Naive thymus-derived CD8-positive, alpha-beta T cell (primary cell): ENCODE data around the gene CD3E. TPM values are rescaled to one million over a fixed set of nuclear protein-coding genes. Genes with fewer than 3 reads are reported as not detected.
A peak's percentile ranks its signal among the peaks of the same experiment; 100 is the strongest.

ENCODE experiments used
- ATAC-seq, 2 donors: fragments of 150-1000 bp; cut with Tn5 transposase in 1 of 2; sonication (Bioruptor Pico), chemical (Tn5 transposase) in 1 of 2; 1 replicate in 1 of 2; 2 replicates in 1 of 2; pipeline ENCODE4 v1.10.0; 2021; ENCODE audit warnings: mild to moderate bottlenecking in 2 of 2, moderate library complexity in 2 of 2
- POLR2A ChIA-PET: fragments of 350-600 bp; sonication (Branson Sonifier 250); formaldehyde crosslinking; loops from one replicate; lab custom pipeline; 2021; ENCODE audit warnings: antibody characterized with exemption; lab: Charles Lee
- DNase-seq, 10 donors: peaks; one replicate each; pipeline versions ENCODE4 v3.0.0 to v3.0.0-alpha.2; 2020 to 2022
- H3K27ac Mint-ChIP-seq, 10 donors: one replicate each; pipeline ENCODE4 v1.8.0; 2020 to 2022; ENCODE audit warnings: mild to moderate bottlenecking in 10 of 10, mixed read lengths in 10 of 10, moderate library complexity in 4 of 10, inconsistent platforms in 1 of 10
- H3K27me3 Mint-ChIP-seq, 5 donors: one replicate each; pipeline ENCODE4 v1.8.0; 2021 to 2022; ENCODE audit warnings: mixed read lengths in 5 of 5
- H3K36me3 Mint-ChIP-seq, 3 donors: one replicate each; pipeline ENCODE4 v1.8.0; 2020 to 2022; ENCODE audit warnings: mixed read lengths in 3 of 3, mild to moderate bottlenecking in 2 of 3, inconsistent platforms in 1 of 3
- H3K4me1 Mint-ChIP-seq, 4 donors: one replicate each; pipeline ENCODE4 v1.8.0; 2021 to 2022; ENCODE audit warnings: mixed read lengths in 4 of 4
- H3K4me3 Mint-ChIP-seq, 10 donors: one replicate each; pipeline ENCODE4 v1.8.0; 2020 to 2022; ENCODE audit warnings: mild to moderate bottlenecking in 10 of 10, mixed read lengths in 10 of 10, moderate library complexity in 6 of 10, inconsistent platforms in 1 of 10
- H3K9me3 Mint-ChIP-seq, 9 donors: one replicate each; pipeline ENCODE4 v1.8.0; 2020 to 2022; ENCODE audit warnings: mixed read lengths in 9 of 9, mild to moderate bottlenecking in 3 of 9, inconsistent platforms in 1 of 9, moderate library complexity in 1 of 9
- polyA plus RNA-seq, 3 donors: library from polyadenylated mRNA; unstranded; fragments of 300-500 nt; fragmentation: Illumina TruSeq; gene quantifications; one replicate each; pipeline ENCODE4 v1.2.3, GENCODE V29; 2021
- total RNA-seq, 8 experiments: library from RNA in 2 of 8; stranded (reverse) in 2 of 8; gene quantifications; one replicate each; pipeline ENCODE4 v1.2.3 and lab custom pipeline; 2021 to 2026

The CD3E gene
- total and polyA plus RNA-seq, 5 experiments from 2014 or later, result 564 to 1,213 (median 811) TPM

GRCh38 chr11:118310781-118311485 is 6.4 kb downstream of the CD3E start:
- Mint-ChIP-seq H3K36me3 (peaks cover 30 to 92% (median 66%) of the 10 kb centered on the region in 3 donors), H3K4me1 (peaks cover 46 to 96% (median 91%) of the 10 kb centered on the region in 4 donors), H3K9me3 (peaks cover 0 to 3% (median 0%) of the 10 kb centered on the region in 9 donors), H3K27me3 (no peaks in the 10 kb centered on the region), H3K4me3 (peak overlapping the region in 8 of 10 donors; percentile 60 to 81 (median 65)), H3K27ac (peak overlapping the region; percentile 84 to 99 (median 92))
- ATAC-seq, result no peak
- no peak for DNase-seq
- POLR2A ChIA-PET, result interaction anchor here (0.7 to 1.7 kb wide), 6 partner anchors 11 to 113 kb away, joined by 3 to 5 read pairs (median 4); partner anchors contain the start of genes MPZL3 and UBE4A

- peak overlapping the region; percentile 84 to 99 (median 92) for H3K27ac Mint-ChIP-seq
- H3K9me3 Mint-ChIP-seq, result peaks cover 0 to 3% (median 0%) of the 10 kb centered on the region in 9 donors
- ATAC-seq (peak in 1 of 2 donors; percentile 38), DNase-seq (peak in 3 of 10 donors; percentile 13 to 46 (median 32))
- POLR2A ChIA-PET, result interaction anchor here (1.1 to 1.7 kb wide), 5 partner anchors 12 to 109 kb away, joined by 3 to 5 read pairs (median 4); partner anchors contain the start of genes MPZL3 and UBE4A
- peaks cover 29 to 92% (median 68%) of the 10 kb centered on the region in 3 donors for H3K36me3 Mint-ChIP-seq
- no peaks in the 10 kb centered on the region for H3K27me3 Mint-ChIP-seq
- peaks cover 49 to 96% (median 94%) of the 10 kb centered on the region in 4 donors for H3K4me1 Mint-ChIP-seq
- peak overlapping the region; percentile 12 to 81 (median 63) for H3K4me3 Mint-ChIP-seq
Measured at GRCh38 chr11:118311518-118311917, 7.0 kb downstream of the CD3E start.

DNA sequence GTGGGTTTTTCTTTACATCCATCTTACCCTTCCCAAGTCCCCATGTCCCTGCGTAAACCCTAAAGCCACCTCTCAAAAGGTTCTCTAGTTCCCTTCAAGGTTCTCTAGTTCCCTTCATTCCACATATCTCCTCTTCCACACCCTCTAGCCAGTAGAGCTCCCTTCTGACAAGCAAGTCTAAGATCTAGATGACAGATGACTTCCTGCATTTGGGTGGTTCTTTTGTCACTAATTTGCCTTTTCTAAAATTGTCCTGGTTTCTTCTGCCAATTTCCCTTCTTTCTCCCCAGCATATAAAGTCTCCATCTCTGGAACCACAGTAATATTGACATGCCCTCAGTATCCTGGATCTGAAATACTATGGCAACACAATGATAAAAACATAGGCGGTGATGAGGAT is 7.8 kb downstream of the CD3E start:
- DNase-seq (no peak), ATAC-seq (no peak)
- peaks cover 22 to 85% (median 62%) of the 10 kb centered on the region in 3 donors for H3K36me3 Mint-ChIP-seq
- H3K27me3 Mint-ChIP-seq, result no peaks in the 10 kb centered on the region
- peak overlapping the region in 9 of 10 donors; percentile 5 to 81 (median 65) for H3K4me3 Mint-ChIP-seq
- H3K27ac Mint-ChIP-seq, result peak overlapping the region; percentile 84 to 99 (median 92)
- H3K9me3 Mint-ChIP-seq, result peaks cover 0 to 3% (median 0%) of the 10 kb centered on the region in 9 donors
- peaks cover 48 to 96% (median 94%) of the 10 kb centered on the region in 4 donors for H3K4me1 Mint-ChIP-seq
- POLR2A ChIA-PET, result interaction anchor here (1.1 to 1.7 kb wide), 3 partner anchors 13 to 110 kb away, joined by 3 to 5 read pairs (median 3); partner anchors contain the start of gene UBE4A

DNA sequence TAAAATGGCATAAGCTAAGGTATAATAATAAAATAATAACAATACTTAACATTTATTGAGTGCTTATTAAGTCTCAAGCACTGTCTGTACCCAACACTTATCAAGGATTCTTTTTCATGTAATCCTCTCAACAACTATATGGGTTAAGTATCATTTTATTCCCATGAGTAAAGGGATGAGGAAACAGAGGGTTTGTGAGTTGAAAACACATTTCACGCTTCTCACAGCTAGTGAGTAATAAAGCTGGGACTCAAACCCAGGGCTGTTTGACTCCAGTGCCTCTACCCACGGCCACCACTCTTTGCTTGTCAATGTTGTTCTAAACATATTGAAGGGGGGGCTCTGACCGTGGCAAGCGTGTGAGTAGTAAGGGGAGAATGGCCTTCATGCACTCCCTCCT is 8.7 kb downstream of the CD3E start:
- peaks cover 48 to 93% (median 92%) of the 10 kb centered on the region in 4 donors for H3K4me1 Mint-ChIP-seq
- no peaks in the 10 kb centered on the region for H3K27me3 Mint-ChIP-seq
- peak overlapping the region in 4 of 10 donors; percentile 5 to 63 (median 49) for H3K4me3 Mint-ChIP-seq
- H3K36me3 Mint-ChIP-seq, result peaks cover 19 to 75% (median 54%) of the 10 kb centered on the region in 3 donors
- peak overlapping the region in 9 of 10 donors; percentile 84 to 99 (median 95) for H3K27ac Mint-ChIP-seq
- POLR2A ChIA-PET, result interaction anchor here (0.6 to 2.6 kb wide), 2 partner anchors 13 to 61 kb away, joined by 3 to 10 read pairs; partner anchors contain the start of gene MPZL3
- no peak for ATAC-seq
- DNase-seq, result no peak
- peaks cover 0 to 3% (median 0%) of the 10 kb centered on the region in 9 donors for H3K9me3 Mint-ChIP-seq

GRCh38 chr11:118314988-118315411 is 10.5 kb downstream of the CD3E start:
- Mint-ChIP-seq H3K9me3 (peaks cover 0 to 10% (median 0%) of the 10 kb centered on the region in 9 donors), H3K4me3 (peak overlapping the region in 8 of 10 donors; percentile 68 to 87 (median 80)), H3K27me3 (no peaks in the 10 kb centered on the region), H3K27ac (peak overlapping the region; percentile 91 to 100 (median 98)), H3K4me1 (peaks cover 54 to 95% (median 93%) of the 10 kb centered on the region in 4 donors), H3K36me3 (peaks cover 19 to 59% (median 43%) of the 10 kb centered on the region in 3 donors)
- POLR2A ChIA-PET, result interaction anchor here (0.6 to 2.6 kb wide), 4 partner anchors 9 to 45 kb away, joined by 3 to 10 read pairs (median 4); partner anchors contain the start of gene UBE4A
- ATAC-seq (no peak), DNase-seq (no peak)

- peaks cover 9 to 31% (median 30%) of the 10 kb centered on the region in 3 donors for H3K36me3 Mint-ChIP-seq
- H3K27me3 Mint-ChIP-seq, result no peaks in the 10 kb centered on the region
- no peak for DNase-seq
- H3K27ac Mint-ChIP-seq, result peak overlapping the region; percentile 91 to 100 (median 98)
- ATAC-seq, result no peak
- H3K4me3 Mint-ChIP-seq, result peak overlapping the region in 7 of 10 donors; percentile 34 to 86 (median 56)
- H3K4me1 Mint-ChIP-seq, result peaks cover 52 to 92% (median 90%) of the 10 kb centered on the region in 4 donors
- H3K9me3 Mint-ChIP-seq, result peaks cover 0 to 17% (median 0%) of the 10 kb centered on the region in 9 donors
- POLR2A ChIA-PET, result interaction anchor here (0.7 kb wide), 1 partner anchor 103 kb away, joined by 3 read pairs; no protein-coding TSS in a partner anchor
Measured at GRCh38 chr11:118318124-118318523, 13.6 kb downstream of the CD3E start.

DNA sequence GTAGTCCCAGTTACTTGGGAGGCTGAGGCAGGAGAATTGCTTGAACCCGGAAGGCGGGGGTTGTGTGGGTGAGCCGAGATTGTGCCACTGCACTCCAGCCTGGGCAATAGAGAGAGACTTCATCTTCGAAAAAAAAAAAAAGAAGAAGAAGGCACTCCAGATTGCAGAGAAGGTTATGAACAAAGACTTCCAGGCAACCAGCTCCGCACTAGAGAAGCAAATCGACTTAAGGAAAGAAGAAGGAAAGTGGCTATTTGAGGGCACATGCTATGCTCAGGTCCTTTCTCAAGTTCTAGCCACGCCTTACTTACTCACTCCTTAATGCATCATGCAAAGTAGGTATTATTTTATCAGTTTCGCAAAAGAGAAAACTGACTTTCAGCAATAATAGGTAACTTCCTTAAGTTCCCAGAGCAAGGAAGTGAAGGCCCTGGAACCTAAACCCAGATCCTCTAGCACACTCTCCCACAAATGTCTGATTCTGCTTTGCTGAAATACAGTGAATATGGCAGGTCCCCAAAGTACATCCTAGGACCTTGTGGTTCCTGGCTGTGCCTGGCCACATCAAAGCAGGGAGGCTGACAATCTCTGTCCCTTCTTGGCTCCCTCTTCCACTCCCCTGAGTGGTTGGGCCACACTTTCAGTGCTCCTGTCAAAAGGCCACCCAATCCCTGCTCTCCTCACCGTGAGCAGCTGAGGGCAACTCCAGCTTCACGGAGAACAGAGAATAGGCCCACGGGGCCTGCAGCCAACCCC is 14.2 kb downstream of the CD3E start:
- no peaks in the 10 kb centered on the region for H3K27me3 Mint-ChIP-seq
- H3K9me3 Mint-ChIP-seq, result peaks cover 0 to 17% (median 0%) of the 10 kb centered on the region in 9 donors
- H3K27ac Mint-ChIP-seq, result peak overlapping the region; percentile 91 to 100 (median 98)
- H3K4me1 Mint-ChIP-seq, result peaks cover 49 to 92% (median 90%) of the 10 kb centered on the region in 4 donors
- POLR2A ChIA-PET, result interaction anchor here (0.7 to 5.9 kb wide), 2 partner anchors 14 to 104 kb away, joined by 3 to 33 read pairs; partner anchors contain the start of gene CD3E
- no peak for ATAC-seq
- H3K4me3 Mint-ChIP-seq, result peak overlapping the region in 9 of 10 donors; percentile 37 to 86 (median 55)
- H3K36me3 Mint-ChIP-seq, result peaks cover 6 to 31% (median 27%) of the 10 kb centered on the region in 3 donors
- no peak for DNase-seq

GRCh38 chr11:118319337-118319707 is 14.8 kb downstream of the CD3E start:
- no peaks in the 10 kb centered on the region for H3K27me3 Mint-ChIP-seq
- ATAC-seq (no peak), DNase-seq (no peak)
- peaks cover 0 to 29% (median 23%) of the 10 kb centered on the region in 3 donors for H3K36me3 Mint-ChIP-seq
- H3K4me1 Mint-ChIP-seq, result peaks cover 47 to 90% (median 87%) of the 10 kb centered on the region in 4 donors
- POLR2A ChIA-PET, result interaction anchor here (5.9 kb wide), 1 partner anchor 15 kb away, joined by 33 read pairs; the partner anchor contains the start of gene CD3E
- peaks cover 0 to 17% (median 0%) of the 10 kb centered on the region in 9 donors for H3K9me3 Mint-ChIP-seq
- H3K4me3 Mint-ChIP-seq, result peak overlapping the region in 9 of 10 donors; percentile 37 to 86 (median 55)
- H3K27ac Mint-ChIP-seq, result peak overlapping the region; percentile 91 to 99 (median 98)

GRCh38 chr11:118320515-118320914 is 16.0 kb downstream of the CD3E start:
- peaks cover 0 to 28% (median 14%) of the 10 kb centered on the region in 3 donors for H3K36me3 Mint-ChIP-seq
- POLR2A ChIA-PET, result interaction anchor here (5.9 kb wide), 1 partner anchor 16 kb away, joined by 33 read pairs; the partner anchor contains the start of gene CD3E
- peaks cover 45 to 86% (median 79%) of the 10 kb centered on the region in 4 donors for H3K4me1 Mint-ChIP-seq
- H3K4me3 Mint-ChIP-seq, result peak overlapping the region in 5 of 10 donors; percentile 7 to 86 (median 55)
- peak overlapping the region in 9 of 10 donors; percentile 16 to 99 (median 91) for H3K27ac Mint-ChIP-seq
- peaks cover 0 to 17% (median 0%) of the 10 kb centered on the region in 9 donors for H3K9me3 Mint-ChIP-seq
- no peak for DNase-seq
- ATAC-seq, result no peak
- no peaks in the 10 kb centered on the region for H3K27me3 Mint-ChIP-seq

DNA sequence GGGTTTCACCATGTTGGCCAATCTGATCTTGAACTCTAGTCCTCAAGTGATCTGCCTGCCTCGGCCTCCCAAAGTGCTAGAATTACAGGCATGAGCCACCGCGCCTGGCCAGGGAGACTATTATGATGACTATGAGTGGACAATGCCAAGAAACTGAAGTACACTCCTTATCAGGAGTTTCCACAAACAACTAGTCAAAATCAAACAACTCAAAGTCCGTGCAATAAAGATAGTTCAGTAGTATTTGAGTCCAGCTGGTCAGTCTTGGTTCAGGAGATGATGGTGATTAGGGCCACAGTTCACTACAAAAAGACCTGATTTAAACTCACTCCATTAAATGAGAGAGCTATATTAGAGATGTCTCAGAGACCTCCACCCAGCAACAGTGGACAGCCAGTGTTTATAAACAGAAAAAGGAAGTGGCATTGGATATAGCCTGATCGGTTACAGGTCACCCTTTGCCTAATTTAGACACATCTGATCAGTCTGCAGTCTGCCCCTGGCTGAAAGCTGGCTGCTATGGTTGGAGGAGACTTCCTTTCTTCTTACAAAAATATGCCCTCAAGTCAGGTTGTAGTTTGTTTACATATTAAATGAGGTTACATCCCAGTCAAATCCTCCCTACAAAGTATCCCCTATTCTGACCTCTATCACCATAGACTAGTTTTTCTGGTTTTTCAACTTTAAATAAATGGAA is 17.0 kb downstream of the CD3E start:
- H3K27ac Mint-ChIP-seq, result peak overlapping the region; percentile 54 to 99 (median 86)
- H3K27me3 Mint-ChIP-seq, result no peaks in the 10 kb centered on the region
- H3K4me1 Mint-ChIP-seq, result peaks cover 38 to 84% (median 70%) of the 10 kb centered on the region in 4 donors
- ATAC-seq, result no peak
- POLR2A ChIA-PET, result interaction anchor here (0.7 to 5.9 kb wide), 3 partner anchors 17 to 81 kb away, joined by 4 to 33 read pairs (median 10); partner anchors contain the start of gene CD3E
- H3K4me3 Mint-ChIP-seq, result peak overlapping the region in 9 of 10 donors; percentile 14 to 78 (median 62)
- H3K9me3 Mint-ChIP-seq, result peaks cover 0 to 17% (median 0%) of the 10 kb centered on the region in 9 donors
- H3K36me3 Mint-ChIP-seq, result peaks cover 0 to 22% (median 6%) of the 10 kb centered on the region in 3 donors
- no peak for DNase-seq

DNA sequence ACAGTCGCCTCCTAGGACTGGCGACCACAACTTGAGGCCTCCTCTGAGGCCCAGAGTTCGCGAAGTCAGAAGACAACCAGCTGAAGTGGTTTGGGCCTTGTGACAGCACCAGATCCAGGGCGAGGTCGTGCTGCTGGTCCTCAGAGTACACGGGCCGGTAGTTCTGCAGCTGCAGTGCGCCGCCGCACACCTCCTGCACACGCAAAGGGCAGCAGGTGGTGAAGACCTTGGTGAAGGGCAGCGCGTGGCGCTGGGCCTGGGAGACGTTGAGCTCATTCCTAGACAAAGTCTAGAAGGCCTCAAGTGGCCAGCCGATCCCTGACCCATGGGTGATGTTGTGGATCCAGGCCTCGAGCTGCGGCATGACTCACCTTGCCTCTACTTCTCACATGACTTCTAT is 18.2 kb downstream of the CD3E start:
- peaks cover 0 to 17% (median 0%) of the 10 kb centered on the region in 9 donors for H3K9me3 Mint-ChIP-seq
- H3K4me3 Mint-ChIP-seq, result no peak overlapping the region
- POLR2A ChIA-PET, result interaction anchor here (1.6 to 5.9 kb wide), 2 partner anchors 18 to 22 kb away, joined by 5 to 33 read pairs; partner anchors contain the start of gene CD3E
- H3K27me3 Mint-ChIP-seq, result no peaks in the 10 kb centered on the region
- no peak for ATAC-seq
- DNase-seq, result no peak
- H3K4me1 Mint-ChIP-seq, result peaks cover 31 to 77% (median 62%) of the 10 kb centered on the region in 4 donors
- peaks cover 0 to 20% (median 6%) of the 10 kb centered on the region in 3 donors for H3K36me3 Mint-ChIP-seq
- peak overlapping the region in 4 of 10 donors; percentile 64 to 99 (median 68) for H3K27ac Mint-ChIP-seq
